NAMALWA (cell line): ENCODE measurements around the gene DMC1.

Experiments
- DNase-seq: peaks from one replicate; pipeline ENCODE4 v3.0.0-alpha.2; 2015; ENCODE audit warnings: low spot score

DMC1 gene

DNA sequence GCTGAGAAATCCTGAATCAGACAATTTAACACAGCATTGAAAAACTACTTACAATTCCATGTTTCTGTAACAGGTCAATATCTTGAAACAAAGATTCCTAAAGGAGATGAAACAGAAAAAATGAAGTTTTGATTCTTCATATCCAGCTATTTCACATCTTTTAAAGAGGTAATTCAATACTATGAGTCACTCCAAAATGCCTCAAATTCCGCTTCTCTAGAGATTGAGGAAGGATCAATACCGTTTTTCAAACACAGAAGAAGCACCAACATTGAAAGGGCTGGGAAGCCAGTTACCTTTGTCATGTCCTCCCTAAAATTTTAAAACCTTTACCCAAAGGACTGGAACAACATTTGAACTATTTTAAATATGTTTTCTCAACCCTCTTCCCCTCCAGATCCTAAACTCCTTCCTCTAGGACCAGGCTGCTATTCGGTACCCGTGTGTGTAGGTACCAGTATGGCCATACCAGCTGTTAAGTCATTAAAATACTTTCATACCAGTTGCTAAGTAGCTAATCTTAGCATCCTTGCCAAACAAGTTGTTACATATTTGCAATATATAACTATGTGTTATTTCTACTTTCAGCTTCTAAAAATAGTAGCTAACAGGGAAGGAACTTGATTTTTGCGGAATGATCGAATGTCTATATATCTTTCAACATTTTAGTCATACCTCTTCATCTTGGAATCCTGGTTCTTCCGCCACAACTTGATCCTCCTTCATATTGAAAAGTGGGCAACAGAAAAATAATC, 2.3 kb downstream of the DMC1 start:
- no peak for DNase-seq

DNA sequence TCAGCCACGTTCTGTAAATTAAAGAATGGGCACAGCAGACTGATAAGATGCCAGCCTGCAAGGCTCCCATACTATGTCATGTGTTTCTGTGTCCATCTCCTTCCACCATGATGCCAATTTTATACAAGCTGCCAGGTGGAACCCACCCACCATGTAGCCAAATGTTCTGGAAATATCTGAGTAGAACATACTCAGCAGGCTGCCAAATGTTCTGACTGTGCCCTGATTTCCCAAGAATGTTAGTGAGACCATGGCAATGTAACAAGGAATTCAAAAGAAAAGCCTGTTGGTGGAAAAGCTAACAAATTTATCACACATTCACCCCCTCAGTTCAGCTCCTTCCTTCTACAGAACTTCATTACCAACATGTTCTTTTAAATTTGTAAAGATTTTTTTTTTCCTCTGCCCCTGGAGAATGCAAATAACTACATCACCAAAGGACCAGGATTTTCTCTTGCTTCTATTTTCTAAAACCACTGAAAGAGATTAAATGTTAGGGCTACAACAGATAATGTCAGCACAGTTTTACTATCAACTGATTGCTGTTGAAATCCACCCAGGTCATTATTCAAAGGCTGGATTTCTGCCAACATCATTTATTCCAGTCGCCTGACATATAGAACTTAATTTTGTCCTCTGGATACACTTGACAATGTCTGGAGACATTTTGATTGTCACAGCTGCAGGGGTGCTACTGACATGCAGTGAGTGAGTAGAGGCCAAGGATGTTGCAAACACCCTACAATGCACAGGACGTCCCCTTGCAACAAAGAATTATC, 3.1 kb downstream of the DMC1 start:
- no peak for DNase-seq

DNA sequence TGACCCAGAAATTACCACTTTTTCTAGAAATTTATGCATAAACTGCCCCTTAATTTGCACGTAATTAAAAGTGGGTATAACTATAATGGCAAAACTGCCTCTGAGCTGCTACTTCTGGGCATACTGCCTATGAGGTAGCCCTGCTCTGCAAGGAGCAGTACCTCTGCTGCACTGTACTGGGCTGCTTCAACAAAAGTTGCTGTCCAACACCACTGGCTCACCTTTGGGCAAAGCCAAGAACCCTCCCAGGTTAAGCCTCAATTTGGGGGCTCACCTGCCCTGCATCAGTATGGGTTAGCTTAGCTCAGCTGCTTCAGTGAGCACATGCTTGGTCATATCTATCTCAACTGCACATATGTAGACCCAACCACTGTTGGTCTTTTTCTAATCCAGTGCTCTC, 4.5 kb downstream of the DMC1 start:
- DNase-seq, result no peak

DNA sequence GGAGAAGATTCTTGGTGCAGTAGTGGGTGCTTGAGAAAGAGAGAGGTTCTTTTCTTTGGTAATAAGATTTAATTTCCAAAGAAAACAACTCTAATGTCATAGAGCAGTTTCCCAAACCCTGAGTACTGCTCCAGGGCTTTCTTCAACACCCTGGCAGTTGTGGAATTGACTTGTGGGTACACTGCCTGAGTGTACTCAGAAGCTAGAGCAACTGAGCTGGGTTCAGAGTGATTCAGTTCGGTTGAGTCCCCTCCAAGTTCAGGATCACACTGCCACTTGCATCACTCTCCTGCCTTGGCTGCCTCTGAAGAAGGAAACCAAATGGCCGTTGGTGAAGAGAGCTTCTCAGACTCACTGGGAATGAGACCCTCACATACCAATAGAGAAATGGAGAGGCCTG, 5.3 kb downstream of the DMC1 start:
- DNase-seq, result no peak

DNA sequence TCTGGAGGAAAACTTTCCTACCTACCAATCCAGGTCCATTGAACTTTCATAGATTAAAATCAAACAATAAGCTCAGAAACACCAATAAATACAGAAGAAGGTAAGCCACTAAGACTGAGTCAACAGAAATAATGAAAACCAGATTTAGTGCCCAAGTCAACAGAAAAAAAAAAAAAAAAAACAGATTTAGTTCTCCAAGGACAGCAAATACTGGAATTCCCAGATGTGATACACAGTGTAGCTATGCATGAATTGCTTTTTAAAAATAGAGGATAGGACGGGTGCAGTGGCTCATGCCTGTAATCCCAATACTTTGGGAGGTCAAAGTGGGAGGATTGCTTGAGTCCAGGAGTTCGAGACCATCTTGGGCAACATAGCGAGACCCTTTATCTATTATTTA, 15.7 kb downstream of the DMC1 start:
- no peak for DNase-seq

DNA sequence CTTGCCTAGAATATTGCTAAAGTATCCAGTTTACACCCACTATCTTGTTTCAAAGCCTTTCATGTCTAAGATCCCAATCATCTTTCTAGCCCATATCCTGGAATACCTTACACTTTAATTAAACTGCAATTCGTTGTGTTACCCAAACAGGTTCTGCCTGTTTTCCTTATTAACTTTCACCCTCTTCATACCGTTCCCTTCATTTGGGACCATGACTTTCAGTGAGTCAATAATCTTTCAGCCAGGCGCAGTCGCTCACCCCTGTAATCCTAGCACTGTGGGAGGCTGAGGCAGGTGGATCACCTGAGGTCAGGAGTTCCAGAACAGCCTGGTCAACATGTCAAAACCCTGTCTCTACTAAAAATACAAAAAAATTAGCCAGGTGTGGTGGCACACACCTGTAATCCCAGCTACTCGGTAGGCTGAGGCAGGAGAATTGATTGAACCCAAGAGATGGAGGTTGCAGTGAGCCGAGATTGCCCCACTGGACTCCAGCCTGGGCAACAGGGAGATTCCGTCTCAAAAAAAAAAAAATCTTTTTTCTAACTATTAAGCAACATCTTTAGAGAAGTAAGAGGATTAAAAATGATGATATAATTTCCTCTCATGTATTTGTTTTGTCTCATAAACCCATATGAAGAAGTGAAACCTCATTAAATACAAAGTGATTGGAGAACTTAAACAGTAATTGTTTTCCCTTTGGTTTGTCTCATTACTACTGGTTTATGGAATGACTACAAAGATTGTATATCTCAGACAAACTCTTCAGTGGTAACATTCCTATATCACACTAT, 20.7 kb downstream of the DMC1 start:
- DNase-seq, result no peak

DNA sequence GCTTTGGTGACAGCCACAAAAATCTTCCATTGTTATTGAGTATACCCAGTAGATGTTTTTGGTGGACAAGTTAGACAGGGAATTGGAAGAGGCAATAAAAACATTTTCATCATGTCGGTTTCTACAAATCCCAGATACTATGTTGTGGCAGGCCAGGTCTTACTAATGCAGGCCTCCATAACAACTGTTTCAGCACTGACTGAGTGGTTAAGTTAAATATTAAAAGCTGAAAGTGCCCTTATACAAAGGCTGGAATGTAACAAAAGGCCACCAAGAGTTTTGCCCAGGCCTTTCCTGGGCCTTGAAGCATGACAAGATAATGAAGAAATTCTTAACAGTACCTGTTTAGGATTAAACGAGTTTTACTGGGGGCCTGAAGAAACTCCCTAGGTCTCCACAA, 29.3 kb downstream of the DMC1 start:
- no peak for DNase-seq

DNA sequence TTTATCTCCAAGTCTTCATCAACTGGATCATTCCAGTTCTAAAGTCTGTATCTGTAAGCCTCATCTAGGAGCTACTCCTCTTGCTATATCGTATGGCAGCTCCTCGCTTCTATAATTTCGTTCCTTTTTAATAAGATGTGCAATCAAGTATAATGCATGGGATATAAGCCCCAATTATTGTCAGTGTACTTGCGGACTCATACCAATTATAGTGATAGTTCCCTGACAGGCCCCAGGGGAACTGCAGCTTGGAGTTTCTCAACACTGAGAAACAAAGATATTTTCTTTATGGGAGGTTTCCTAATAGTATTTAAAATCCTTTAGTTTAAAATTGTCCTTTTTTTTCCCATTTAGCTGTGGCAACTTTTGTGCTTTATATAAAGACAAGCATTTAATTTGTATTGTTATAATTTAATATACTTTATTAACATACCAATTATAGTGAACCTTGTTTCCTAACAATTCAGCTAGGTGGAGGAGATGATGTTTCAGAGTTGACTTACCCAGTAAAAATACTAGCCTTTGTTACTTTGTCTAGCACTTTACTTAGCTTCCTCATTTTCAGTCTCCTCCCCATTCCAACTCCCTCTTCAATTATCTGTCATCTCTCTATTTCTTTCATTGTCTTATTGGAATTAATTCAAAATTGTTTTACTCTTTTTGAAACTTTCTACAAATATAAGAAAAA, 38.6 kb downstream of the DMC1 start:
- DNase-seq, result peak; percentile 23

DNA sequence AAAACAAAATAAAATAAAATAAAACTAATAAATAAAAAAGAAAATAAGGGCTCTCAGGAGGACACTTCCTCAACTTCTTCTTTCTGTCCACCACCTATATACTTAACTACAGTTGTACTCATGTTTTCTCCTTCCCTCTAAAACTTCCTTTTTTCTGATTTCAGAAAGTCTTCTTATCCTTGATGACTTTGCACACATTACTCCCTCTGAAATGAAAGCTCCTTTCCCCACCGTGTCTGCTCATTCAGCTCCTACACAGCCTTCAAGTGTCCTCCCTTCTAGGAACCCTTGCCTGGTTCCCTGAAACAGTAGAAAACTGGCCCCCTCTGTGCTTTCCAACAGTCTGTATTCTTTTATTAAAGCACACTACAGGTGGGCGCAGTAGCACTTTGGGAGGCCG, 45.6 kb downstream of the DMC1 start:
- DNase-seq, result no peak

DNA sequence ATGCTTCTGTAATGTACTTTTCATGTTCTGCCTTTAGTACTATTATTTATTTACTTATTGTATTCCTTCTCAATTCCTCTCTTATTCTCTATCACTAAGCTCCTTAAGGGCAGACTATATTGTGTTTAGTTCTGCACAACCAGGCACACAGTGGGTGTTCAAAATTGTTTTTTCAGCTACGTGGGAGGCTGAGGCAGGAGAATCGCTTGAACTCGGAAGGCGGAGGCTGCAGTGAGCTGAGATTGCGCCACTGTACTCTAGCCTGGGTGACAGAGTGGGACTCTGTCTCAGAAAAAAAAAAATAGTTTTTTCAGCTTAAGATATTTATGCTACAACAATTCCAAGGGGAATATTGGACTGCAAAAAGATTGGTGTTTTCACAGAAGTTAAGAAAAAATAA, 46.5 kb downstream of the DMC1 start:
- DNase-seq, result no peak

DNA sequence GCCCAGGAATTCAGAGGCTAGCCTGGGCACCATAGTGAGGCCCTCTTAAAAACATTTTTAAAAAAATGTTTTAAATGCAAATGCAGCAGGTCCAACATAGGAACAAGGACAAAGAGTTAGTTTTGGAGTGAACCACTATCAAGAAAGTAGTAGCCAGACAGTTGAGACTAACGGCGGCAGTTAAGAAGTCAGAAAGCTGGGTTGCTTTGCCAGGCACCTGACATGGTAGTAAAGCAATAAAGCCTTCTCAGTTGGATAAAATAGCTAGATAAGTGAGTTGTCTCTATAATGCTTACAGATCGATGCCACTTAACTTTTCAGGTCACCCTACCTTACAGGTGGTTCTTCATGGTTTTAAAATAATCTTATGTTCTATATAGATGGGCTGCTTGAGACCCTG, 47.0 kb downstream of the DMC1 start:
- no peak for DNase-seq

DNA sequence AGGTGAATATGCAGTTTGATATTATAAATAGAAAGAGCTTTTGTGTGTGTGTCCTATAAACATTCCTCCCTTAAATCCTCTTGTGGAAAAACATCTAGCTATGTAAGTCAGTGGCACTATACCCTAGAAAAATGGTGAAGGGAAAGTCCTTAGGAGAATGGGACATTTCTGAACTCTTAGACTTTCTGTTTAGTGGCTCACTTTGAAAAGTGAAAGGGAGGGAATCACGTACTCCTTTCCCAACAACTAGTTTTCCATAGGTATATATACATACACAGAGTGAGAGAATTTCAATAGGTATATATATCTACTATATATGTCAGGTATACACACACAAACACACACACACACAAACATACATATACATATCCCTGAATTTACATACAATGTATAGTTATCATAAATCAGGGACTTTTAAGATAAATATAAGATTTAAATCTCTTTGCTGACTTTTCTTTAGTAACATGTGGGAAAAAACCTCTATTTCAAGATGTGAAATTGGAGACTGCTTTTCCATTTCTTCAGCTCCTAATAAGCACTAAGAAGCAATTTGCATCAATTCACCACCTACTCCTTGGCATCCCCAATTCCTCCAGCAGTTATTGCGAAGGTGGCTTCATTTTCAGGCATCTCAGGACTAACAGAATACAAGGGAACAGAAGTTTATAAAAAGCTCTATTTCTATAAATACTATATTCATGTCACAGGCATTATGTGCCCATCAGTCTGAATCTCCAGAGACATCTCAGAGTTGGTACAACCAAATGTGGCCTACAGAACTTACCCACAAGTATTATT, 50.3 kb downstream of the DMC1 start:
- no peak for DNase-seq

DNA sequence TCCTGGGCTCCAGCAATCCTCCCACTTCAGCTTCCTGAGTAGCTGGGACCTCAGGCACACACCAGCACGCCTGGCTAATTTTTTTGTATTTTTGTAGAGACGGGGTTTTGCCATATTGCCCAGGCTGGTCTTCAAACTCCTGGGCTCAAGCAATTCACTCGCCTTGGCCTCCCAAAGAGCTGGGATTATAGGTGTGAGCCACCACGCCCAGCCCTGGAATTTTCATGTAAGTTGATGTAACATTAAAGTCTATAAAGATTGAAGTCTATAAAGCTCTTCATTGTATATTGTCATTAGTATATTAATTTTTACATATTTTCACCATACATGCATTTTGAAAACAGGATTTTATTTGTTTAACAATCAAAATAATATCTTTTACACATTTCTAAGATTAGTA, 51.4 kb downstream of the DMC1 start:
- no peak for DNase-seq

DNA sequence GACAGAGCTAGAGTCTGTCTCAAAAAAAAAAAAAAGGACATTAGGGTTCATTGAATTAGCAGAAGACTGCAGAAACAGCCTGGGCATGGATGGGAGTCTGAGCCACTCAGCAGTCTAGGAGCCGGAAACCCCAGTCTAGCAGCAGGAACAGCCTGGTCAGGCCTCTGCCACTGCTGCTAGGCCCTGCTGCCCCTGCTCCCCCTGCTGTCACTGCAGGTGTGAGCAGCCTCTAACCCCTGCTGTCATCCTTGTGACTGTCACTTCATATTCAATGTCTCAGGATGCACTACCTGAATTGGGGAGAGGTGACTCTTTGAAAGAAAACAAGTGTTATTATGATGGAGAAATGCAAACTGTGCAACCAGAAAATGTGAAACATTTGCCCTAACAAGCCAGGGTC, 56.9 kb downstream of the DMC1 start:
- peak; percentile 75 for DNase-seq

DNA sequence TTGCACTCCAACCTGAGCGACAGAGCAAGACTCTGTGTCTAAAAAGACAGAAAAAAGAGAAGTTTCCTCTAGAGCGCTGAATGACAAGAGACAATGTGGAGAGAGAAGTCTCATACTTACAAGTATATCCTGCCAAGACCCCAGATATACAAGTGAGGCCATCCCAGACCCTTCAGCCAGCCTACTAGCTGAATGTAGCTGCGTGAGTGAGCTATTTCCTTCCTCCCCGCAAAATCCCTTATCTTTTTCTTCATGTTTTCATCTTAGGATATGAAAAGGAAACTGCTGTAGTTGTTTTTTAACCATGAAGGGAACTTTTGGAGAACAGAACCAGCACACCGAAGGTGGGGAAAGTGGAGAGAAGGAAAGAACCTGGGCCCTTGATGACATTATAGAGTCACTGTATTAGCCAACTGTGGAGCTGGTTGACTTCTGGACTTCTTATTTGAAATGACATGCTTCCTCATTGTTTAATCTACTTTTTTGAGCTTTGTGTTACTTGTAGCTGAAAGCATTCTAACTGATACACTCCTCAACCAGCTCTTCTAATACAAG, 59.5 kb downstream of the DMC1 start:
- DNase-seq, result no peak

DNA sequence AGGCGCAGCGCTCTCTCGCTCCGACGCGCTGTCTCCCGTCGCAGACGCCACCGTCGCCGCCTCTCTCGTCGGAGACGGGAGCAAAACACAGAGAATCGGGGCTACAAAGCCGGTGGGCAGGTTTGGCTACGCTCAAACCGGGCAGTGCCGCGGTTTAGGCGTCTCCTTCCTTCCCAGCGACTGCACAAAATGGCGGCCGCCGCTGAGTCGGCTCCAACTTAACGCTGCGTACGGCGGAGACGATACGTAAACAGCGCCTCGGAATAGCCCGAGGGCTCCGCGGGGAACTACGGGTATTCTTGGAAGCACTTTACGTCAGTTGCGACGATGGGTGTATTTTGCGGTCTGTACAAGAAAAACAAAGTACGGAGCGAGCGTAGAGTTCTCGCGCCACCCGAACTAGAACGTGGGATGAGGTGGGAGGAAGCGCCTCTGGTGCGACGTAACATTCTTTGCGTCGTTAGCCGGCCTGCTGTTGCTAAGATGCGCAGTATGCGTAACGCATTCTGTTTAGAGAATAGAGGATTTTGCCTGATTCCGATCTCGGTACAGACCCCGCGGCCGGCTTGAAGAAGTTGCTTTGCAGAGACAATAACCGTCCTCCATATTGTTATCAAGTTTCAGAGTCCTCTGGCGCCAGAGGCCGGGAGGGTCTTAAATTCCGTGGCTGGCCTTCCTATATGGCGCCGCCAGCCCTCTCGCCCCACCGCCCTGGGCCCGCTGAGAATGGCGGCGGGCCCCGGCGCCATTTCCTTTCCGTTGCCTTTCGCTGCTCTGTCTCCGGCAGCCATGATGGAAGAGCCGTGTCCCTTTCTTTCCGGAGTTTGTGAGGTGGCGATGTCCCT, 63.6 kb downstream of the DMC1 start, which contains the start of gene DDX17:
DDX17 (minus strand) TSS at position 194 of the 845 bp plus-strand sequence.
- peak; percentile 99 for DNase-seq

DNA sequence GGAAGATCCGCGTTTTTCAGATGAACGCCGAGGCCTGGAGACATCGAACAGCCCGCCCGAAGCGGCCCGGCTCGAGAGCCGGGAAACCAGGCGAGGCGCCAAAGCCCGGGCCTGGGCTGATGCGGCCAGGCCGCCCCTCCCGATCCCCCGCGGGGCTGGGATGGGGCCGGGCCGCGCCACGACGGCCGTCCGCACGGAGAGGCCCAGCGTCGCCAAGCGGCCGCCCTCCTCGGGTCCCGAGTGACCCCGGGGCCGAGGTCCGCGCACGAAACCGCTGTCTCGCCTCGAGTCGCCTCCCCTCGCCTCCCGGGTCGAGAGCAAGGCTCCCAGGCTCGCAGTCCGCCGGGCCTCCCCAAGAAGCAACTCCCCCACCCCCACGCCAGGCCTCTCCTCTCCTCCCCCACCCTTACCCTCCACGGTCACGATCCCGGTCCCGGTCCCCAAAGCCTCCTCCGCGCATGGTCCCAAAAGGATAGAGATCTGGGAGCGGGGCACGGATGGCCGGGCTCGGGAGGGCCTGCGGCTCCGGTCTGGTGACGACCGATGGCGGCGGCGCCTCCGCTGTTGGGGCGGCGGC, 64.4 kb downstream of the DMC1 start:
- DNase-seq, result peak; percentile 67

DNA sequence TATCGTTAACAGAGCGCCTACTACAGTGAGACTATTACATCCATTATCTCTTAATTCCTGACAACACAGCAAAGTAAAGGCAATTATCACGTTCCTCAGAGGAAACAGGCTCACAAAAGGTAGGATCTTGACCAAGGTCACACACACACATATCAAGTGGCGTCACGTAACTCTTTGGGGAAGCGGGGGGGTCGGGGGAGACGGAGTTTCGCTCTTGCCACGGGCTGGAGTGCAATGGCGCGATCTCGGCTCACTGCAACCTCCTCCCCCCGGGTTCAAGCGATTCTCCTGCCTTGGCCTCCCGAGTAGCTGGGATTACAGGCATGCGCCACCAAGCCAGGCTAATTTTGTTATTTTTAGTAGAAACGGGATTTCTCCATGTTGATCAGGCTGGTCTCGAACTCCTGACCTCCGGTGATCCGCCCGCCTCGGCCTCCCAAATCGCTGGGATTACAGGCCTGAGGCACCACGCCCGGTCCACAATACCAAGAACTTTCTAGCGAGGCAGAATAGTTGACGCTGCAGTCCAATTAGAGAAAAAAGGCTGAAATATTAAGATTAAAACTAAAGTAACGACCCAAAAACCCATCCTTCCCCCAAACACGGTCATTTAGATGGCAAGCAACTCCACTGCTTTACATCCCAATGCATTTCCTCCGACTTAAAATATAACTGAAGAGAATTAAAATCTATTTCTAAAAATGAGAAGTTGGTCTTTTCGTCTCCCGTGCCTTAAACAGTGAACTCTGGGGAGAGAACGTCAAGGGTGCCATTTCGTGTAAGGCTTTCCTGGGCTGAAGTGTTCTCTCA, 65.0 kb downstream of the DMC1 start:
- peak; percentile 72 for DNase-seq

DNA sequence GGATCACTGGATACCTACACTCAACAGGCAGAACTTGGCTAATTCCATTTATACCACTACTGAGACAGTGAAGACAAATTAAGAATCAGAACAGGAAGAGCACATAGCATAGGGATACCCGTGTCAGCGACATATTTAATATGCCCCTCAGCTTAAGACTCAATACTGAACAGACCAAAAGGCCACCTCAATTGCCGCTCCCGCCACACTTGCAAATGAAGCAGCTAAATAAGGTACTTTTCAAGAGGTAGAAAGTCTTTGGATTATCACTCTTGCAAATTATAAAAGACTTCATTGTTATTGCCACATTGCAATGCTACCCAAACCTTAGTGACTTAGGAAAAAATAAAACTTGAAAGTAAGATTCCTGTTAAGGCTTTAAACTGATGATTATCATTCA, 67.0 kb downstream of the DMC1 start:
- DNase-seq, result no peak
